Activated CD4-positive, alpha-beta T cell treated with anti-CD3 and anti-CD28 coated beads, Interleukin-2, amount 50 U/mL, for 48 hours (primary cell): ENCODE measurements around the gene GRIN2A.

Experiments used
- DNase-seq, 2 experiments: peaks; one replicate each; pipeline ENCODE4 v3.0.0-alpha.2; 2020

GRIN2A gene

GRCh38 chr16:10026593-10026992, 155.6 kb downstream of the GRIN2A start:
- no peak for DNase-seq

GRCh38 chr16:10022098-10022497, 160.1 kb downstream of the GRIN2A start:
- no peak for DNase-seq

GRCh38 chr16:10020866-10021265, 161.4 kb downstream of the GRIN2A start:
- no peak for DNase-seq

GRCh38 chr16:10016752-10017151, 165.5 kb downstream of the GRIN2A start:
- no peak for DNase-seq

- no peak for DNase-seq
These were observed 166.8 kb downstream of the GRIN2A start for GRCh38 chr16:10015397-10015796.

- no peak for DNase-seq
These were observed 168.5 kb downstream of the GRIN2A start for GRCh38 chr16:10013774-10014173.

- DNase-seq = no peak
These were observed 168.9 kb downstream of the GRIN2A start for GRCh38 chr16:10013364-10013763.

GRCh38 chr16:10009684-10010083, 172.5 kb downstream of the GRIN2A start:
- DNase-seq = no peak

GRCh38 chr16:10003486-10003885, 178.7 kb downstream of the GRIN2A start:
- no peak for DNase-seq

- no peak for DNase-seq
These were observed 180.9 kb downstream of the GRIN2A start for GRCh38 chr16:10001258-10001775.

GRCh38 chr16:9996221-9996620, 186.0 kb downstream of the GRIN2A start:
- no peak for DNase-seq

- DNase-seq = no peak
These were observed 189.8 kb downstream of the GRIN2A start for GRCh38 chr16:9992441-9992840.

GRCh38 chr16:9980981-9981380, 201.2 kb downstream of the GRIN2A start:
- no peak for DNase-seq

GRCh38 chr16:9978160-9978725, 204.0 kb downstream of the GRIN2A start:
- no peak for DNase-seq

GRCh38 chr16:9977333-9977897, 204.8 kb downstream of the GRIN2A start:
- no peak for DNase-seq

- no peak for DNase-seq
These were observed 205.6 kb downstream of the GRIN2A start for GRCh38 chr16:9976601-9977000.

- no peak for DNase-seq
These were observed 210.3 kb downstream of the GRIN2A start for GRCh38 chr16:9971907-9972306.

- no peak for DNase-seq
These were observed 211.4 kb downstream of the GRIN2A start for GRCh38 chr16:9970796-9971195.

GRCh38 chr16:9970244-9970643, 212.0 kb downstream of the GRIN2A start:
- no peak for DNase-seq

- DNase-seq = no peak
These were observed 212.6 kb downstream of the GRIN2A start for GRCh38 chr16:9969580-9969979.

GRCh38 chr16:9966569-9967157, 215.6 kb downstream of the GRIN2A start:
- no peak for DNase-seq

- no peak for DNase-seq
These were observed 217.1 kb downstream of the GRIN2A start for GRCh38 chr16:9965079-9965478.

GRCh38 chr16:9964426-9964825, 217.8 kb downstream of the GRIN2A start:
- DNase-seq = no peak

GRCh38 chr16:9957433-9957832, 224.8 kb downstream of the GRIN2A start:
- DNase-seq = no peak

GRCh38 chr16:9957002-9957401, 225.2 kb downstream of the GRIN2A start:
- DNase-seq = no peak
